Measurements from ENCODE around the gene GFRA1.

GRCh38 chr10:116251602-116252395, 21.2 kb downstream of the GFRA1 start:
- TF ChIP-seq, protein P1, sequence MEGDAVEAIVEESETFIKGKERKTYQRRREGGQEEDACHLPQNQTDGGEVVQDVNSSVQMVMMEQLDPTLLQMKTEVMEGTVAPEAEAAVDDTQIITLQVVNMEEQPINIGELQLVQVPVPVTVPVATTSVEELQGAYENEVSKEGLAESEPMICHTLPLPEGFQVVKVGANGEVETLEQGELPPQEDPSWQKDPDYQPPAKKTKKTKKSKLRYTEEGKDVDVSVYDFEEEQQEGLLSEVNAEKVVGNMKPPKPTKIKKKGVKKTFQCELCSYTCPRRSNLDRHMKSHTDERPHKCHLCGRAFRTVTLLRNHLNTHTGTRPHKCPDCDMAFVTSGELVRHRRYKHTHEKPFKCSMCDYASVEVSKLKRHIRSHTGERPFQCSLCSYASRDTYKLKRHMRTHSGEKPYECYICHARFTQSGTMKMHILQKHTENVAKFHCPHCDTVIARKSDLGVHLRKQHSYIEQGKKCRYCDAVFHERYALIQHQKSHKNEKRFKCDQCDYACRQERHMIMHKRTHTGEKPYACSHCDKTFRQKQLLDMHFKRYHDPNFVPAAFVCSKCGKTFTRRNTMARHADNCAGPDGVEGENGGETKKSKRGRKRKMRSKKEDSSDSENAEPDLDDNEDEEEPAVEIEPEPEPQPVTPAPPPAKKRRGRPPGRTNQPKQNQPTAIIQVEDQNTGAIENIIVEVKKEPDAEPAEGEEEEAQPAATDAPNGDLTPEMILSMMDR (conservative IDR thresholded peaks at IDR 0.05 in 1 of 2, IDR thresholded peaks at IDR 0.05 in 1 of 2; ENCODE audit: low read depth in 1 of 2, low read length in 2 of 2) = no peak
- no peak for TF ChIP-seq EZH2 (IDR thresholded peaks at IDR 0.05; ENCODE audit: low read length, missing control alignments)
